ENCODE data around the gene SHISA9.

The SHISA9 gene

DNA sequence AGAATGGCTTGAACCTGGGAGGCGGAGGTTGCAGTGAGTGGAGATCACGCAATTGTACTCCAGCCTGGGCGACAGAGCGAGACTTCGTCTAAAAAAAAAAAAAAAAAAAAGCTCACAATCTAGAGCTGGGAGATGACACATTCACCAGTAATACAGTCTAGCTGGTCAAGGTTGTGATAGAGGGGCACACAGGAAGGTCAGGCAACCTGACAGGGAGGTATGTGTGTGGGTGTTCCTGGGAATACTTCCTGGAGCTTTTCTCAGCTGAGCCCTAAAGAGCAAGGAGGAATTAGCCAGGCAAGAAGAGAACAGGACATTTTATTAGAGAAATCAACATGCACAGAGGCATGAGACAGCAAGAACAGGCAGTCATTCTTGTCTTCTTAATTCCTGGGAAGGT lies 216.7 kb downstream of the SHISA9 start:
- DNase-seq (ENCODE audit: low read depth, low spot score) = no peak

DNA sequence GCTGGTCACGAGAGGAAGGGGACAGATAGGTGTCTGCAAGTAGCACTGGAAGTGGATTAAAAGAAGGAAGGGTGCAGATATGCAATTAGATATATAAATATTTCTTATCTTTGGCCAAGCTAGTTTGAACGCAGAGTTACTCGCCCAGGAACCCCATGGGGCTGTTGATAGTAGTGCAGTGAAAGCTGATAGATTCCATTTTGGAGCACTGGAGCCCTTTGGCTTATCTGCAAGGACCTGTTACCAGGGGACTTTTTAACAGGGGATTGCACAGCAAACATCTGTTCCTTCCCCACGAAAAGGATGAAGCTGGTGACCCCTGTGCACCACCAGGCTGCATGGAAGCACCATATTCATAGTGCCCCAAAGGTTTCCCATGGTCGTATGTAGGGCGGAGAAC lies 218.7 kb downstream of the SHISA9 start:
- no peak for DNase-seq (ENCODE audit: low read depth, low spot score)

DNA sequence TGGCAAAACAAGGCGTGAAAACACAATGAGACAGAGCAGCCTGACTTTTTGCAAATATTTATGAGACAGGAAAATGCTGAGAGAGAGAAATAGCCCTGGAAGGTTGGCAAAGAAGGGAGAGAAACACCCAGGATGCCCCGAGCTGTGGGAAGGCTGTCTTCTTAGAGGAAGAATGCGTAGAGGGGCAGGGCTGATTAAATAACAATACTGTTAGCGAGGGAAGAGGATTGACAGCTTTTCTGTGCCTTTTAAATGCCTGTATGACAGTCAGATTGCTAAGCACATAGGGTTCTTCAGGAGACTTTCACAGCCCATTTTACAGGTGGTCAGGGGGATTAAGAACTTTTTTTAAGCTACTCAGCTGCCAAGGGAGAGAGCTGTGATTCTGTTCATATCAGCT lies 219.2 kb downstream of the SHISA9 start:
- no peak for DNase-seq (ENCODE audit: low read depth, low spot score)

DNA sequence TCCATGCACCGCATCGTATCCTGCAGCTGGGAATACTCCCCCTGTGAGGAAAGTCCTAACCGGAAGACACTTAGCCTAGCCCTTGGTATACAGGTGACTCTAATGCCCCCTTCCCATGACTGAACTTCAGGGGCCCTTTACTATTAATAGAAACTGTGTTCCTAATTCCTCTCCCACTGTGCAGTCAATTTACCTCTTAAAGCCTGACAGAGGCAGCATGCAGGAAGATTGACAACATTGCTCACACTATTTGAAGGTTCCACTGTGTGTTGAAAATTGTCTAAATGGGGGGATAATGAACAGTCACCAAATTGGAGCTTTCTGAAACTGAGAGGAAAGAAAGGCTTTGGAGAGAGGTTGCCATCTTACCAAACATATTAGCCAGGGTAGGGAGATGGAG lies 222.6 kb downstream of the SHISA9 start:
- DNase-seq (ENCODE audit: low read depth, low spot score) = no peak

DNA sequence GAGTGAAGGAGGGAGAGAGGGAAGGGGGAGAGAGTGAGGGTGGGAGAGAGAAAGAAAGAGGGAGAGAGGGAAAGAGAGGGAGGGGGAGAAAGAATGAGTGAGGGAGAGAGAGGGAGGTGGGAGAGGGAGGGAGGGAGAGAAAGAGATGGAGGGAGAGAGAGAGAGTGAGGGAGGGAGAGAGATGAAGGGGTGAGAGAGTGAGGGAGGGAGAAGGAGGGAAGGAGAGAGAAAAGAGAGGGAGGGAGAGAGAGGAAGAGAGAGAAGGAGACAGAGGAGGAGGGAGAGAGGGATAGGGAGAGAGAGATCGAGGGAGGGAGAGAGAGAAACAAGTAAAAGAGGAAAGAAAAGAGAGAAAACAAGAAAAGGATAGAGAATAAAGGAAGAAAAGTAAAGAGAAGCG lies 225.7 kb downstream of the SHISA9 start:
- no peak for DNase-seq (ENCODE audit: low read depth, low spot score)

DNA sequence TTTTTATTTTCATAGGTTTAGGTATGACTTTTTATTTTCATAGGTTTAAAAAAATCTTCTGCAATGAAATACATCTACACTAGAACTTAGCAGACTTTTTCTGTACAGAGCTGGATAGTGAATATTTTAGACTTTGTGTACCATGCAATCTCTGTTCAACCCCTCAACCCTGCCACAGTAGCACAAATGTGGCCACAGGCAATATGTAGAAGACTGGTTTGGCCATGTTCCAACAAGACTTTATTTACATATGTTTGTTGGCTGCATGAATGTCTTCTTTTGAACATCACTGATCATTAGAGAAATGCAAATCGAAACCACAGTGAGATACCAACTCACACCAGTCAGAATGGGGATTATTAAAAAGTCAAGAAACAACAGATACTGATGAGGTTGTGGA lies 229.2 kb downstream of the SHISA9 start:
- DNase-seq (ENCODE audit: low read depth, low spot score) = no peak

DNA sequence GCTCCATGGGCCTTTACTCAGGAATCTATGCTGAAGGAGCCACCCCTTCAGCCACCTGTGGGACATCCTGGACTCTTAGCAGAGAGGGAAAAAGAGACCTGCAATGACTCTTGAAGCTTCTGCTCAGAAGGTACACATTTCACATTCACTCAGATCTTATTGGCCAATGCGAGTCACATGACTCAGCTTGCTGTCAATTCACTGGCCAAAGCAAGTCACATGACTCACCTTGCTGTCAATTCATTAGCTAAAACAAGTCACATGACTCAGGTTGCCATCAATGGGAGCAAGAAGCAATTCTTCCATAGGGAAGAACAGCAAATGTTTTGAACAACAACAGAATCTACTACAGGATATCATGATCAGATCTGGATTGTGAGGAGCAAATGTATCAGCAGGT lies 233.4 kb downstream of the SHISA9 start:
- DNase-seq (ENCODE audit: low read depth, low spot score) = no peak

DNA sequence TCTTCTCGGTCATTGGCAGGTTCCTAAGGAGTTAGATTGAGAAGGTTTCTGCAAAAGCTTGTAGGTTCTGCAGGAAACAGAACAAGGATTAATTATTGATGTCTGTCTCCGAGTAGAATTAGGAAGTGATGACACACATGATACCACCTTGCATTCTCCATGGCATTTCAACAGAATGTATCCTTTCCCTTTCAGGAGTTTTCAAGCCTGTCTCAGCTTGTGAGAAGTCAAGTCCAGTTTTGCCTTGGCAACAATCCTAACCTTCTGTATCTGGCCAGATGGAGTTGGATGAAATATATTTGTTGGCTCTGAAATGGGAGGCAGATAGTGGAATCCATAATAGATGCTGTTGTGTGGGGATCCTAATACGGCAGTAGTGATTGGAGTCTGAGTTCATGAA lies 235.5 kb downstream of the SHISA9 start:
- no peak for DNase-seq (ENCODE audit: low read depth, low spot score)

DNA sequence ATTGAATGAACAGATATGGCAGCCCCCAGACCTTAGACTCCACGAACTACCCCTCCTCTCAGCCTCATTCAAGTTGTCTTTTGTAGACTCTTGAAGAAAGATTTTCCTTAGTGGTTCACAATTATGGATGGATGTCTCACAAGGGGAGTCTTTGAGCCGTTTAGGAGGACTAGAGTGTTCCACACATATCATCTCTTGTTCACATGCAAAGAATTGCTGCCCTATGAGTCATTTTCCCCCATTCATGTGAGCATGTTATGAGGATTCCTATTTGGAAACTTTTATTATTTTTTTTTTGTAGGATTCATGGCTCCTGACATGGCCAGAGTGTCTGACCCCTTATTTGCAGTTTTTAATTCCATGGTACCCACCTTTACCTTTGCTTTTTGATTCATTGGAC lies 237.1 kb downstream of the SHISA9 start:
- DNase-seq (ENCODE audit: low read depth, low spot score) = no peak

DNA sequence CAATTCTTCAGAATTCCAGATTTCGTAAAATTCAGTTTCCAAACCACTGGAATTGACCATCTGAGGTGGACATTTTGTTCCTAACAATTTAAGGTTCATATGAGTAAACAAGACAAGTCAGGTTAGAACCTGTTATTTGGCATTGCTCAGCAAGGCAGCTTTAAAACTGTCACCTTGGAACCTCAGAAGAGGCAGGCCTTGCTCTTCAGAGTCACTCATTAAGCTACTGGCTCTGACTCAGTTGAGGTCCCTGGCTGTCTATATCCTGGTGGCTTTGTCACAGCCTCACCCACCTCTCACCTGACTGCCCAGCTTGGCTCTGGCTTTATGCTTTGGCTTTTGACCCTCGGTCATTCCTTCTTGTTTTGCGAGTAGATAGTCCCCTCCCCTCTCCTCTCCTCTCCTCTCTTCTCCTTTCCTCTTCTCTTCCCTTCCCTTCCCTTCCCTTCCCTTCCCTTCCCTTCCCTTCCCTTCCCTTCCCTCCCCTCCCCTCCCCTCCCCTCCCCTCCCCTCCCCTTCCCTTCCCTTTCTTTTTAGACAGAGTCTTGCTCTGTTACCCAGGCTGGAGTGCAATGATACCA lies 238.4 kb downstream of the SHISA9 start:
- DNase-seq (ENCODE audit: low read depth, low spot score) = no peak

DNA sequence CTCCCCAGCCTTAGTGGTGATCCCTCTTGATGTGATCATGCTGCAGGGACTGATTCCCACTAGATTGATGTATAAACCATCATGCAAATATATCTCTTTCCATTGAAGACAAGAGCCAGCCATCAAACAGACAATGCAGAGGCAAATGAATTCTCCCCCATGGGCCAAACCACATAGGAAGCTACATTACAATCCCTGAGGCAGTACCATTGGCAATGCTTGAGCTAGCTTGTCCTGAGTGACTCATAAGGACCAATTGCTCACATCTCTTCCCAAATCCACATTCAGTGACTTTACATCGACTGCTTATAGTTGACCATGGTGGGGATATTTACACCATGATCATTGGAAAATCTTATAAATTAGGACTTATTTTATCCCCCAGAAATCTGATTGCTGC lies 242.2 kb downstream of the SHISA9 start:
- DNase-seq (ENCODE audit: low read depth, low spot score) = no peak

DNA sequence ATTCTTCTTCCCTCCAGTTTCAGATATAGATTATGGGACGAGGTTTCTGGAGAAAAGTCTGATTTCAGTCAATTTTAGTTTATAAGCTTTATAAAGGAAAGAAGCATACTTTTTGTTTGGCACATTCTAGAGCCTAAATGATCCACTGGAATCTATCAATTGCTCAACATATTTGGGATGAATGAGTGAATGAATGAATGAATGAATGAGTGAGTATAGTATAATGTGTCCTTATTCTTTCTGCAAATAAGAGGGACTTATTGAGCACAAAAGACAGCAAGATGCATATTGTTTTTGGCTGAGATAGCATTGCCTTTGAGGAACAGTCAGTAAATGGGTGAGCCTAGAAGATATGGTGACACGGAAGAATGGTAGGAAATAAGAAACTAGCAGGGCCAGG lies 245.4 kb downstream of the SHISA9 start:
- DNase-seq (ENCODE audit: low read depth, low spot score) = no peak

DNA sequence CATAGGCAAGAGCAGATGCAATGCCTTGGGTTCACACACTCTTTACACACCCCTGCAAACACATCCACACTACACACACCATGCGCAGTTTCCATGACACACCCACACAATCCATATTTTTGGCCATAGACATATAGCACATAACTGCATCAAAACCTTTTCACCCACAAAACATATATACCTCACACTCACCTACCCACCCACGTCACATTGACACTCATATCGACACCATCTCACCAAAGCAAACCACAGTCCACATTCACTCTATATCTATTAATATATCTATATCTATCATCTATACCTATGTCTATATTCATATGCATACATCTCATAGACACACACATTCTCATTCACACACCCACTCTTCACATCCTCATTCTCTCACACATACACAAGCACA lies 246.9 kb downstream of the SHISA9 start:
- no peak for DNase-seq (ENCODE audit: low read depth, low spot score)

DNA sequence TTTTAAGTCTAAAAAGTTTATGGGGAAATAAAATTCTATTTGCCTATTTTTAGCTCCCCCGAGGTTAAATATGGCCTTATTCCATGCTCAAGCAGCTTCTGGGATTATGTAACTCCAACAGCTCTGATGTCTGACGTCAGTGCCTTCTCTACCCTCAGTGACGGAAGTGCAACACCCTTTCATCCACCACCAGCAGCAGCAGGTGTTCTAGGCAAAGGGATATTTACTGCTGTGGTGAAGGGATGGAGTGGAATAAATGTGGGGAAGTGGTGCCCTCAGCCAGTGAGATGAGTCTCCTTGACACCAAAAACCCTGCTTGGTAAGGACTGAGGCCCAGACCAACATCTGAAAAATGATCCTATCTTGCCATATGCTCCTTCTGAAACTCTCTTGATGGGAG lies 247.4 kb downstream of the SHISA9 start:
- no peak for DNase-seq (ENCODE audit: low read depth, low spot score)

DNA sequence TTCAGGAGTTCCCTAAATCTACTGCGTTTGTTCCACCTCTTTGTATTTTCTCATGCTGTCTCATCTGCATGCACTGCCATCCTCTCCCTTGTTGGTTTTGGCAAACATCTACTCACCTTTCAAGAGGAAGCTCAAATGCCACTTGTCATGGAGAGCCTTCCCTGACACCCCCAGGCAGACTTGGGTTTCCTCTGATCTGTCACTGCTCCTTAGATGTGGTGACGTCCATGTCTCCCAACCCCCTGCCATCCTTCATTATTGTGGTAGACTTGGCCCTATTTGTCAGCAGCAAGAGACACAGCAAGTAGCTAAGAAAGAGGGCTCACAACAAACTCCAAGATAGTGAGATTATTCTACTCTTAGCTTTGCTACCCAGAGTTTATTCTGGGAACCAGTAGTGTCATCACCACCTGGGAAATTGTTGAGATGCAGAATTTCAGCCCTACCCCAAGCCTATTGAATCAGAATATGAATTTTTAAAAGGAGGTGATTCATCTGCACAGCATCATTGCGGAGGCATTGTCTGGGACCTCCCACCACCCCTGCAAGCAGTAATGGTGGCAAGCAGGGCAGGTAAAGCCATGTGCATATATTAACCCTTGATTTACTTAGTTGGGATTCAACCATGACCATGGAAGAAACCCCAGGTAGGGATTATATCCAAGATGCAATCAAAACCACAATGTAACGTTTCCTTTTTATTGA lies 248.9 kb downstream of the SHISA9 start:
- no peak for DNase-seq (ENCODE audit: low read depth, low spot score)

DNA sequence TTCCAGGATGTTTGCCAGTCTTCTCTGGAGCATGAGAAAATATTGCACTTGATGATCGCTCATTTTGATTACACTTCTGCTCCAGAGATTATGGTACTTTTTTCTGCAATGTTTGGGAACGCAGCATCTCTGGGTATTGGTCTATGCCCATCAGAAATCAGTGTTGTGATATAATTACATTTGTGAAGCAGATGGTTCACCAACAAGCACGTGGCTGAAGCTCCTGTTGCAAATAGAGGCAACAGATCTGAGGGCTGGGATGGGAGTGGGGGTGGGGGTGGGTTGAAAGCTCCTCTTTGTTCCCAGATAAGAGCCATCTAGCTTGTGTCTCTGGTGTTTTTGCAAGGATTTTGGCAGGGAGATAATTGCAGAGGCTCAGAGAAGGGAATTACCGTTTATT lies 252.3 kb downstream of the SHISA9 start:
- no peak for DNase-seq (ENCODE audit: low read depth, low spot score)

DNA sequence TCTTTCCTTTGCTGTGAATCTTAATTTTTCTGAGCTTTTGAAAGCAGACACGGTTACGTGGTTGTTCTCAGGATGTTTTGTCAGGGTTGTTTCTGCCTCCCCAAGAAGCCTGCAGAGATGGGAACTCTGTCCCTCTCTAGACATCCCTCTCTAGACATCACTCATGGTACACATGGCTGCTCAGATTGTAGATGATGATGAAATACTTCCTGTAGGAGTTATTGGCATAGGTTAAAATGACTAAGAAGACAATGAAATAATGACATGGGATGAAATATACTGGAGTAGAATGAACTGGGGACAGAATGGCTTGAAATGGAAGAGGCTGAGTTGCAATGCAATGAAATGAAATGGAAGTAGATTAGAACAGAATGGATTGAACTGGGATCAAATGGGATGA lies 253.4 kb downstream of the SHISA9 start:
- DNase-seq (ENCODE audit: low read depth, low spot score) = no peak

DNA sequence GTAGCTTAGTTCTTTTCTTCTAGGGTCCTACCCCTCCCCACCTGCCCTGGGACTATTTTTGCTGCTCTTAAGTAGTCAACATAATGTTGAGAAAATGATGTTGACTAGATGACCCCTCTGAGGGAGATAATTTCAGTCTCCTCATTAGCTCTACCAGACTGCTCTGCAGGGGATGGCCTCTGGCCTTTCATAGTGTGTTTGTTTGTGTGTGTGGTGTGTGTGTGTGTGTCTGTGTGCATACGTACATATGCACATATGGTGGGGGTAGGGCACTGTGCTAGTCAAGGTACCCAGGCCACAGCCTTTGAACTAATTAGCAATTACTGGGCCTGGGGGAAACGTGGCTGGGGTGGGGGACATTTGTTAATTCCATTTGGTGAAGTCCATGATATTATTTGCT lies 254.0 kb downstream of the SHISA9 start:
- no peak for DNase-seq (ENCODE audit: low read depth, low spot score)

DNA sequence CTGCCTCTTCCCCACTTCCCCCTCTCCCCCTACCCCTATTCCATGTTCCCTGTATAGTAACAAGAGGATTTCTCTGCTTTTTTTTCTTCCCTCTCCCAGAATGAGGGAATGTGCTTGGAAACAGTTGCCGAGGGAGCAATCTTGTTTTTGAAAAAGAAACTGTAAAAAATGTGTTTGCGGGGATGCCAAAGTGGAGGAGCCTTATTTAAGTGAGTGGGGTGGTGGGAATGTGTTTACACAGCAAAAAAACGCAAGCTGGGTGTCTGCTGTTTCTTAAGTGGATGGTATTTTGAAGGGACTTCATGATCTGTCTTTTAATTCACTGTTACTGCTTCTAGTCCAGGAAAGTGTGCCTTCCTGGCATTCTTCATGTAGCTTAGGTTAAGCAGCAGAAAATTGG lies 254.4 kb downstream of the SHISA9 start:
- no peak for DNase-seq (ENCODE audit: low read depth, low spot score)

DNA sequence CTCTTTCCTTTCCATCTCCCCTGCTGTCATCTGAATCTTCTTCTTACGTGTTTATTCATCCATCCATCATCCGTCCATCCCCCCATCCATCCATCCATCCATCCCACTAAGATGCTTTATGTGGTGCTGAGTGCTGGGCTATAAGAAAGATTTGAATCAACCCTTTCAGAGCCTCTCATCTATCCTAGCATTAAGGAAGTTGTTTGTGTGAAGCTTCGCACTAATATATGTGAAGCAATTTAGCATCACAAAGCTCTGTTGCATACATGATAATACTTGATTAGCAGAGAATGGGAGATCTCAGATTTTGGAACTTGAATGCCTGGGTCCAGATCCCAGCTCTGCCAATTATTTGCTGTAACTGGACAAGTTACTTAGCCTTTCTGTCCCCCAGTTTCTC lies 255.7 kb downstream of the SHISA9 start:
- no peak for DNase-seq (ENCODE audit: low read depth, low spot score)

DNA sequence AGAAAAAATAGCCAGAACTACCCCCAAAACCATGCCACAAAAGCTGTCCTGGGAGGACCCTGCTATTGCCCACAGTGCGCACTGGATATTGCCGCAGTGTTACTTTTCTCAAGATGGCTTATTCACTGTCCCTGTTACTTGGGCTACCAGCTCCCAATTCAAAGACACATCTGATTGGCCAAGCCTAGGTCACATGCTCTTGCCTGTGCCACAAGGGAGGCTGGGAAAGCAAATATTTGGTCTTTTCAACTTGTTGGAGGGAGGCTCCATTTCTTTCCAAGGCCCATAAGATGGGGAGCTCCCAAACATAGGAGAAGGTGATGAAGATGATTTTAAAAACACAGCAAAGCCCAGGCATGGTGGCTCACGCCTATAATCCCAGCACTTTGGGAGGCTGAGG lies 257.0 kb downstream of the SHISA9 start:
- no peak for DNase-seq (ENCODE audit: low read depth, low spot score)

DNA sequence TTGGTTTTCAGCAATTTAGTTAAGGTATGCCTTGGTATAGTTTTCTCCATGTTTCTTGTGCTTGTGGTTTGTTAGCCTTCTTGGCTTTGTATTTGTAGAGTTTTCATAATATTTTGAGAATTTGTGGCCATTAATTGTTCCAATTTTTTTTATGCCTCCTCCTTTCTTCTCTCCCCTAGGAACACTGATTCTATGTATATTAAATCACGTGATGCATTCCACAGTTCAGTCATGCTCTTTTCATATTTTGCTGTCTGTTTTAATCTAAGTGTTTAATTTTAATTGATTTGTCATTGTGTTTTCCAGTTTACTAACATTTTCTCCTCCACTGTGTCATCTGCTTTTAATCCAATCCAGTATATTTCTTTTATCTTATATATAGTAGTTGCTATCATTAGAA lies 263.6 kb downstream of the SHISA9 start:
- DNase-seq (ENCODE audit: low read depth, low spot score) = no peak

DNA sequence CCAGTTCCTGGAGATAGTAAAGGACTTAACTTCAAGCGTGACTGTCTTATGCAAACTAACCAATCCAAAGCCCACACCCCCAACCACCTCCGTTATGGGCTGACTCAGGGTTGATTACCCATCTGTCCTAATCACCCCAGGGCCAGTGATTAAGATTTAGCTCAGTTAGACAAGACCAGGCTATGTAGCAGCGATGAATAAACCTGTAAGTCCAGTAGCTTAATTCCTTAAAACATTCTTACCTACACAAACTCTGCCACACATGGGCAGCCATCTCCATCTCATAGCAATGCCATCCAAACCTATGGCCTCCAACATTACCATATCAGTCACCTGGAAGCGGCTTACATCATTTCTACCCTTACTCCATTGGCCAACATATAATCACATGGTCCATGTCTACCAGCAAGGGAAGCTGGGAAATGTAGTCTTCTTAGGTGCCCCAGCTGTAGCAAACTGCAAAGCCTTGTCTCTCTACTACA lies 266.7 kb downstream of the SHISA9 start:
- DNase-seq (ENCODE audit: low read depth, low spot score) = no peak

DNA sequence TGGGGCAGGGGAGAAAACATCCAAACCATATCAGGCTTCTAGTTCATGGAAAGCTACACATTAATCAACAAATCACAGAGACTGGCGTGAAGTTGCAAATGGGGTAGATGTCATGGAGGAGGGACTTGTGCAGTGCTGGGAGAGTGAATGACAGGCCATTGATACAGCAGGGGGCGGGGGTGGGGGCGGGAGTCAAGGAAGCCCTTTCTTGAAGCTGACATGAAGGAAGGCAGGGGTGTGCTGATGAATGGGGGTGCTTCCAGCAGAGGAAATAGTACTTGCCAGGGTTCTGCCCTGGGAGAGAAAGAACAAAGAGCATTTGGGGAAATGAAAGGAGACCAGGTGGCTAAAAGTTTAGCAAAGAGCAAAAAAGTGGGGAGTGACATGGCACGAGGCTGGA lies 269.9 kb downstream of the SHISA9 start:
- no peak for DNase-seq (ENCODE audit: low read depth, low spot score)

Measured in activated CD4-positive, CD25-positive, alpha-beta regulatory T cell treated with anti-CD3 and anti-CD28 coated beads, Interleukin-2, amount 50 U/mL, for 16 hours (primary cell).